Measurements from ENCODE around the gene GRAMD1A. TPM values are rescaled to one million over a fixed set of nuclear protein-coding genes. Genes with fewer than 3 reads are reported as not detected.

Gene GRAMD1A
- total RNA-seq, 2 experiments from 2014 or later = 84.2 to 124 TPM

GRCh38 chr19:34976611-34977010, 23.5 kb upstream of the GRAMD1A start:
- CTCF ChIA-PET (ENCODE audit: unreplicated experiment) = no interaction called here
- Histone ChIP-seq H3K27ac (ENCODE audit: low read depth, low read length, poor library complexity, severe bottlenecking) (no peak overlapping the region), H3K9me3 (ENCODE audit: low read length) (0 out of 2 replicates have a peak, but pooled peaks cover 8% of the 10 kb centered on the region), H3K79me2 (ENCODE audit: insufficient read depth, low read depth, low read length) (no peaks in the 10 kb centered on the region), H4K20me1 (ENCODE audit: insufficient read depth, low read length) (no peaks in the 10 kb centered on the region), H3K9me2 (ENCODE audit: insufficient read depth, low read length) (no peaks in the 10 kb centered on the region), H3K4me2 (ENCODE audit: low read length) (no peak overlapping the region), H3K36me3 (ENCODE audit: insufficient read depth, low read length) (no peaks in the 10 kb centered on the region), H3K4me1 (ENCODE audit: insufficient read depth, low read length, poor library complexity, severe bottlenecking) (peaks cover 8% of the 10 kb centered on the region), H2AFZ (ENCODE audit: low read length) (no peak overlapping the region), H3K4me3 (ENCODE audit: low read depth, low read length, poor library complexity, severe bottlenecking) (no peak overlapping the region)
- intact Hi-C loops (cut with micrococcal nuclease; ENCODE audit: unreplicated experiment) = no loop called here
- BruUV-seq (replicated peaks) = no TSS peak
- POLR2A ChIA-PET = no interaction called here
- TF ChIP-seq CTCF (conservative IDR thresholded peaks at IDR 0.05; ENCODE audit: low read length) (no peak), EZH2phosphoT487 (IDR thresholded peaks at IDR 0.05; ENCODE audit: borderline replicate concordance, low read depth, low read length) (no peak)
- DNase-seq (ENCODE audit: low spot score) = no peak

- POLR2A ChIA-PET = no interaction called here
- H2AFZ ChIP-seq (ENCODE audit: low read length) = no peak overlapping the region
Measured at GRCh38 chr19:34979819-34980640, 20.1 kb upstream of the GRAMD1A start.

More at GRCh38 chr19:34979819-34980640, 20.1 kb upstream of the GRAMD1A start:
- no peaks in the 10 kb centered on the region for H3K36me3 ChIP-seq (ENCODE audit: insufficient read depth, low read length)
- BruUV-seq (replicated peaks) = no TSS peak
- H4K20me1 ChIP-seq (ENCODE audit: insufficient read depth, low read length) = no peaks in the 10 kb centered on the region
- no peak overlapping the region for H3K4me3 ChIP-seq (ENCODE audit: low read depth, low read length, poor library complexity, severe bottlenecking)
- H3K9me2 ChIP-seq (ENCODE audit: insufficient read depth, low read length) = no peaks in the 10 kb centered on the region
- peaks cover 16% of the 10 kb centered on the region; the same call in 1 of the 2 replicates for H3K9me3 ChIP-seq (ENCODE audit: low read length)
- CTCF ChIA-PET (ENCODE audit: unreplicated experiment) = no interaction called here
- no peak overlapping the region for H3K27ac ChIP-seq (ENCODE audit: low read depth, low read length, poor library complexity, severe bottlenecking)
- no peaks in the 10 kb centered on the region for H3K79me2 ChIP-seq (ENCODE audit: insufficient read depth, low read depth, low read length)
- TF ChIP-seq CTCF (conservative IDR thresholded peaks at IDR 0.05; ENCODE audit: low read length) (no peak), EZH2phosphoT487 (IDR thresholded peaks at IDR 0.05; ENCODE audit: borderline replicate concordance, low read depth, low read length) (no peak)
- intact Hi-C loops (cut with micrococcal nuclease; ENCODE audit: unreplicated experiment) = no loop called here
- H3K4me2 ChIP-seq (ENCODE audit: low read length) = no peak overlapping the region
- H3K4me1 ChIP-seq (ENCODE audit: insufficient read depth, low read length, poor library complexity, severe bottlenecking) = peaks cover under 1% of the 10 kb centered on the region
- no peak for DNase-seq (ENCODE audit: low spot score)
